ENCODE data around the gene BCR.
A peak's percentile ranks its signal among the peaks of the same experiment; 100 is the strongest.

BCR gene

GRCh38 chr22:23243859-23244689, 63.8 kb downstream of the BCR start:
- Histone ChIP-seq H3K36me3 (ENCODE audit: control insufficient read depth in 1 of 2, insufficient read depth in 2 of 2, low read length in 2 of 2) (no peaks in the 10 kb centered on the region), H3K4me3 (ENCODE audit: low read depth in 1 of 2, low read length in 2 of 2) (peak overlapping the region in 1 of 2 donors; percentile 3), H3K9ac (ENCODE audit: low read depth in 1 of 2, low read length in 2 of 2) (no peak overlapping the region), H3K27ac (ENCODE audit: low read depth, low read length) (no peak overlapping the region), H3K27me3 (ENCODE audit: control insufficient read depth in 1 of 2, insufficient read depth in 2 of 2, low read length in 2 of 2) (no peaks in the 10 kb centered on the region), H3K4me1 (ENCODE audit: control insufficient read depth in 1 of 2, insufficient read depth in 2 of 2, low read length in 2 of 2) (peaks cover 5 to 13% of the 10 kb centered on the region in 2 donors), H3K9me3 (ENCODE audit: control insufficient read depth in 1 of 2, low read length in 2 of 2) (no peaks in the 10 kb centered on the region)

- Histone ChIP-seq H3K27ac (ENCODE audit: low read depth, low read length) (no peak overlapping the region), H3K9me3 (ENCODE audit: control insufficient read depth in 1 of 2, low read length in 2 of 2) (no peaks in the 10 kb centered on the region), H3K27me3 (ENCODE audit: control insufficient read depth in 1 of 2, insufficient read depth in 2 of 2, low read length in 2 of 2) (no peaks in the 10 kb centered on the region), H3K9ac (ENCODE audit: low read depth in 1 of 2, low read length in 2 of 2) (no peak overlapping the region), H3K4me3 (ENCODE audit: low read depth in 1 of 2, low read length in 2 of 2) (peak overlapping the region in 1 of 2 donors; percentile 3), H3K4me1 (ENCODE audit: control insufficient read depth in 1 of 2, insufficient read depth in 2 of 2, low read length in 2 of 2) (peaks cover 5 to 13% of the 10 kb centered on the region in 2 donors), H3K36me3 (ENCODE audit: control insufficient read depth in 1 of 2, insufficient read depth in 2 of 2, low read length in 2 of 2) (no peaks in the 10 kb centered on the region)
Observed at GRCh38 chr22:23244690-23245044, 64.4 kb downstream of the BCR start.

GRCh38 chr22:23245045-23245798, 64.9 kb downstream of the BCR start:
- peaks cover 5 to 13% of the 10 kb centered on the region in 2 donors for H3K4me1 ChIP-seq (ENCODE audit: control insufficient read depth in 1 of 2, insufficient read depth in 2 of 2, low read length in 2 of 2)
- no peak overlapping the region for H3K9ac ChIP-seq (ENCODE audit: low read depth in 1 of 2, low read length in 2 of 2)
- no peaks in the 10 kb centered on the region for H3K9me3 ChIP-seq (ENCODE audit: control insufficient read depth in 1 of 2, low read length in 2 of 2)
- H3K36me3 ChIP-seq (ENCODE audit: control insufficient read depth in 1 of 2, insufficient read depth in 2 of 2, low read length in 2 of 2): no peaks in the 10 kb centered on the region
- peak overlapping the region in 1 of 2 donors; percentile 3 for H3K4me3 ChIP-seq (ENCODE audit: low read depth in 1 of 2, low read length in 2 of 2)
- H3K27me3 ChIP-seq (ENCODE audit: control insufficient read depth in 1 of 2, insufficient read depth in 2 of 2, low read length in 2 of 2): no peaks in the 10 kb centered on the region
- no peak overlapping the region for H3K27ac ChIP-seq (ENCODE audit: low read depth, low read length)

- no peak overlapping the region for H3K9ac ChIP-seq (ENCODE audit: low read depth in 1 of 2, low read length in 2 of 2)
- H3K9me3 ChIP-seq (ENCODE audit: control insufficient read depth in 1 of 2, low read length in 2 of 2): no peaks in the 10 kb centered on the region
- peaks cover 5 to 13% of the 10 kb centered on the region in 2 donors for H3K4me1 ChIP-seq (ENCODE audit: control insufficient read depth in 1 of 2, insufficient read depth in 2 of 2, low read length in 2 of 2)
- no peaks in the 10 kb centered on the region for H3K27me3 ChIP-seq (ENCODE audit: control insufficient read depth in 1 of 2, insufficient read depth in 2 of 2, low read length in 2 of 2)
- H3K36me3 ChIP-seq (ENCODE audit: control insufficient read depth in 1 of 2, insufficient read depth in 2 of 2, low read length in 2 of 2): no peaks in the 10 kb centered on the region
- H3K27ac ChIP-seq (ENCODE audit: low read depth, low read length): no peak overlapping the region
- H3K4me3 ChIP-seq (ENCODE audit: low read depth in 1 of 2, low read length in 2 of 2): no peak overlapping the region
Observed at GRCh38 chr22:23245799-23246136, 65.5 kb downstream of the BCR start.

- Histone ChIP-seq H3K9me3 (ENCODE audit: control insufficient read depth in 1 of 2, low read length in 2 of 2) (no peaks in the 10 kb centered on the region), H3K27me3 (ENCODE audit: control insufficient read depth in 1 of 2, insufficient read depth in 2 of 2, low read length in 2 of 2) (no peaks in the 10 kb centered on the region), H3K27ac (ENCODE audit: low read depth, low read length) (no peak overlapping the region), H3K9ac (ENCODE audit: low read depth in 1 of 2, low read length in 2 of 2) (no peak overlapping the region), H3K36me3 (ENCODE audit: control insufficient read depth in 1 of 2, insufficient read depth in 2 of 2, low read length in 2 of 2) (no peaks in the 10 kb centered on the region), H3K4me1 (ENCODE audit: control insufficient read depth in 1 of 2, insufficient read depth in 2 of 2, low read length in 2 of 2) (peaks cover 5 to 13% of the 10 kb centered on the region in 2 donors), H3K4me3 (ENCODE audit: low read depth in 1 of 2, low read length in 2 of 2) (no peak overlapping the region)
Observed at GRCh38 chr22:23246982-23247766, 66.9 kb downstream of the BCR start.

- no peaks in the 10 kb centered on the region for H3K27me3 ChIP-seq (ENCODE audit: control insufficient read depth in 1 of 2, insufficient read depth in 2 of 2, low read length in 2 of 2)
- no peak overlapping the region for H3K27ac ChIP-seq (ENCODE audit: low read depth, low read length)
- H3K4me3 ChIP-seq (ENCODE audit: low read depth in 1 of 2, low read length in 2 of 2): no peak overlapping the region
- H3K36me3 ChIP-seq (ENCODE audit: control insufficient read depth in 1 of 2, insufficient read depth in 2 of 2, low read length in 2 of 2): peaks cover 0 to 3% of the 10 kb centered on the region in 2 donors
- peaks cover 5 to 13% of the 10 kb centered on the region in 2 donors for H3K4me1 ChIP-seq (ENCODE audit: control insufficient read depth in 1 of 2, insufficient read depth in 2 of 2, low read length in 2 of 2)
- H3K9ac ChIP-seq (ENCODE audit: low read depth in 1 of 2, low read length in 2 of 2): no peak overlapping the region
- H3K9me3 ChIP-seq (ENCODE audit: control insufficient read depth in 1 of 2, low read length in 2 of 2): no peaks in the 10 kb centered on the region
Observed at GRCh38 chr22:23248583-23248982, 68.3 kb downstream of the BCR start.

- H3K36me3 ChIP-seq (ENCODE audit: control insufficient read depth in 1 of 2, insufficient read depth in 2 of 2, low read length in 2 of 2): peaks cover 9 to 16% of the 10 kb centered on the region in 2 donors
- no peaks in the 10 kb centered on the region for H3K9me3 ChIP-seq (ENCODE audit: control insufficient read depth in 1 of 2, low read length in 2 of 2)
- no peak overlapping the region for H3K4me3 ChIP-seq (ENCODE audit: low read depth in 1 of 2, low read length in 2 of 2)
- no peak overlapping the region for H3K27ac ChIP-seq (ENCODE audit: low read depth, low read length)
- no peak overlapping the region for H3K9ac ChIP-seq (ENCODE audit: low read depth in 1 of 2, low read length in 2 of 2)
- peaks cover 3% of the 10 kb centered on the region in 2 donors for H3K4me1 ChIP-seq (ENCODE audit: control insufficient read depth in 1 of 2, insufficient read depth in 2 of 2, low read length in 2 of 2)
- H3K27me3 ChIP-seq (ENCODE audit: control insufficient read depth in 1 of 2, insufficient read depth in 2 of 2, low read length in 2 of 2): no peaks in the 10 kb centered on the region
Observed at GRCh38 chr22:23250056-23250784, 69.9 kb downstream of the BCR start.

- no peaks in the 10 kb centered on the region for H3K27me3 ChIP-seq (ENCODE audit: control insufficient read depth in 1 of 2, insufficient read depth in 2 of 2, low read length in 2 of 2)
- no peak overlapping the region for H3K4me3 ChIP-seq (ENCODE audit: low read depth in 1 of 2, low read length in 2 of 2)
- H3K27ac ChIP-seq (ENCODE audit: low read depth, low read length): no peak overlapping the region
- no peaks in the 10 kb centered on the region for H3K9me3 ChIP-seq (ENCODE audit: control insufficient read depth in 1 of 2, low read length in 2 of 2)
- H3K36me3 ChIP-seq (ENCODE audit: control insufficient read depth in 1 of 2, insufficient read depth in 2 of 2, low read length in 2 of 2): peaks cover 10 to 21% of the 10 kb centered on the region in 2 donors
- peaks cover 0 to under 1% of the 10 kb centered on the region in 2 donors for H3K4me1 ChIP-seq (ENCODE audit: control insufficient read depth in 1 of 2, insufficient read depth in 2 of 2, low read length in 2 of 2)
- no peak overlapping the region for H3K9ac ChIP-seq (ENCODE audit: low read depth in 1 of 2, low read length in 2 of 2)
Observed at GRCh38 chr22:23250785-23251363, 70.6 kb downstream of the BCR start.

GRCh38 chr22:23251445-23252093, 71.3 kb downstream of the BCR start:
- peaks cover 1 to 7% of the 10 kb centered on the region in 2 donors for H3K4me1 ChIP-seq (ENCODE audit: control insufficient read depth in 1 of 2, insufficient read depth in 2 of 2, low read length in 2 of 2)

More at GRCh38 chr22:23251445-23252093, 71.3 kb downstream of the BCR start:
- H3K4me3 ChIP-seq (ENCODE audit: low read depth in 1 of 2, low read length in 2 of 2): no peak overlapping the region
- H3K9me3 ChIP-seq (ENCODE audit: control insufficient read depth in 1 of 2, low read length in 2 of 2): no peaks in the 10 kb centered on the region
- no peak overlapping the region for H3K27ac ChIP-seq (ENCODE audit: low read depth, low read length)
- no peaks in the 10 kb centered on the region for H3K27me3 ChIP-seq (ENCODE audit: control insufficient read depth in 1 of 2, insufficient read depth in 2 of 2, low read length in 2 of 2)
- peaks cover 10 to 25% of the 10 kb centered on the region in 2 donors for H3K36me3 ChIP-seq (ENCODE audit: control insufficient read depth in 1 of 2, insufficient read depth in 2 of 2, low read length in 2 of 2)
- H3K9ac ChIP-seq (ENCODE audit: low read depth in 1 of 2, low read length in 2 of 2): no peak overlapping the region

Measured in duodenal mucosa (tissue), 2 donors.